H54 (cell line): ENCODE data around the gene MSX1.

Source experiments
- DNase-seq: peaks from one replicate; pipeline ENCODE4 v3.0.0; 2011; ENCODE audit warnings: low spot score, mixed read lengths; ENCODE audit not compliant: insufficient read length
- FAIRE-seq: peaks from 3 replicates; lab custom pipeline; 2011; peaks lifted over from hg19 to GRCh38; lab: Jason Lieb, UNC
- POLR2A ChIP-seq: IDR thresholded peaks from 2 replicates; pipeline ENCODE4 v1.6.1; 2011; ENCODE audit warnings: low read depth, mild to moderate bottlenecking, low read length

MSX1 gene

GRCh38 chr4:4831266-4831665 is 28.2 kb upstream of the MSX1 start:
- no peak for DNase-seq
- no peak for FAIRE-seq
- TF ChIP-seq POLR2A = no peak

DNA sequence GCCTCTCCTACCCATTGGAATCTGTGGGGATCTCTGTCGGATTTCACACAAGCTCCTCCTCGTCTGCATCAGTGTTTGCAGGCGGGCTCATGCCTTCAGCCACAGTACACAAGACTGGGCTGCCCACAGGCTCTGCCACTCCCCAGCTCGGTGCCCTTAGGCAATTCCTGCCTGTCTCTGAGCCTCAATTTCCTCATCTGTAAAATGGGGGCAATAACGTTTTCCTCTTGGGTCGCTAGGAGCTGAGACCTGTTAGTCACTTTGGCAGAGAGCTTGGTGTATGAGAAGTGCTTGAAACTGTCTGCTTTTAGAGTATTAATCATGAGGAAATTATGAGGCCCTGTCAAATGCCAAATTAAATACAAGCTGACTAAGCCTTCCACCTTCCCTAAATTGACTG is 27.6 kb upstream of the MSX1 start:
- no peak for DNase-seq
- no peak for TF ChIP-seq POLR2A
- no peak for FAIRE-seq

- FAIRE-seq = no peak
- TF ChIP-seq POLR2A = no peak
- DNase-seq = no peak
Observed at GRCh38 chr4:4836044-4836443, 23.4 kb upstream of the MSX1 start.

DNA sequence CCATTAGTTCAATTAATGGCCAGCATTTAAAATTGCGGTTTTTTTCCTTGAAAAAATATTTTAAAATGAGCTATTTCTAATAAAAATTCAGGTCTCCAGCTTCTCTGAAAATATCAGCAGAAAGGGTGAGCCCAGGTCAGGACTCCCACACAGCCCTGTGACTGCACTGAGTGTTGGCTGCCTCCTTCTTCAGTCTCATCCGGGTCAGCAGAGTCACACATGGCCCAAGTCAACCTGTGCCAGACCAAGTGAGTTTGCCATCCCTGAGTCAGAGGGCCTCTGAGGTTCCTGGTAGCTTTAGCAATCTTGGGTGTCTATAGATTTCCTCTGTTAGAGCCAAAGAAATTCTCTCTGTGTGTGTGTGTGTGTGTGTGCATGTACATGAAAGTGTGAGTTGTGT is 22.1 kb upstream of the MSX1 start:
- no peak for TF ChIP-seq POLR2A
- no peak for DNase-seq
- no peak for FAIRE-seq

GRCh38 chr4:4838051-4838935 is 21.2 kb upstream of the MSX1 start:
- TF ChIP-seq POLR2A = no peak
- FAIRE-seq = no peak
- DNase-seq = no peak

DNA sequence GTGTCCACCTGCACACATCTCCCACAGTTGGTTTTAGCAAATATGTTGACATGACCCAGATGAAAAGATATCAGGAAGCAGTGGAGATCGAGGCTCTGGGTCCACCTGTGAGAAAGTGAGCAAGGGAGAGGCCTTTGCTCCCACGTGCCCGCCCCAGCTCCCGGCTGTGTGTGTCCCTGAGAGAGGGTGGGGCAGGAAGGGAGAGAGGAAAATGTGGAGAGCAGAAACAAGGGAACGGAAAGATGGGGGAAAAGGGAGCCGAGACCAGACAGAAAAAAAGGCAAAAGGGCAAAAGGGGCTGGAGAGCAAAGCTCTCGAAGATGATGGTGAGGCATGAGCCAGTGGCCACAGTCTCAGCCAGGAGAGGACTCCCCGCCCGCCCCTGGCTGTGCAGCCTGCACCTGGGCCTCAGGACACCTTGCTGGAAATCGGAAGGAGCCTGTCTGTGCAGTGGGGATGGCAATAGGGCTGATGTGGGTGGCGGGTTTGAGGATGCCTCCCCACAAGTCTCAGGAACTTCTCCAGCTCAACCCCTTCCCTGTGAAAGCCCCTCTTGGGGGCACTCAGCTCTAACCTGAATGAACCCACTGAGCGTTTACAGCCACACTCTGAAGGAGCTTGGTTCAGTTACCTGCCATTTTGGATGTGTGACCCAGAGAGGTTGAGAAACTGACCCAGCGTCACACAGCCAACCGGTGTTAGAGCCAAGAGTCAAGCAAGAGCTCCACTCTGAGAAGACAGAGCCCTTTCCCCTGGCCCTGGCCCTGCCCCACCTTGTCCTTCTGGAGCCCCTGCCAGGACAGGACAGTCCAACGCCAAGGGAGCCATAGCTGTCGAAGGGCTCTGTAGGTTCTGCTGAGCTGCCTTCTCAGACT is 20.3 kb upstream of the MSX1 start:
- FAIRE-seq (no peak), DNase-seq (no peak)
- no peak for TF ChIP-seq POLR2A

DNA sequence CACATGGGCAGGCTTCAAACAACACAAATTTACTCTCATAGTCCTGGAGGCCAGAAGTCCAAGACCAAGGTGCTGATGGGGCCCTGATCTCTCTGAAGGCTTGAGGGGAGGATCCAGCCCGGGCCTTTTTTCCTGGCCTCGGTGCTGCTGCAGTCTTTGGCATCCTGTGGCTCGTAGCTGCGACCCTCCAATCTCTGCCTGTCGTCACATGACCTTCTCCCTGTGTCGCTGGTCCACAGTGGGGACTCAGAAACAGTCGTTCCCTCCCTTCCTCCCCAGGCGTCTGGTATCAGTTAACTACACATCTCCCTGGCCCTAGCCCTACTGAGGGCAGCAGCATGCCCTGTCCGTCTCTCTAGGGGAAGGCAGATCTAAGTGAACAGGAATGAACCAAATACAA is 19.1 kb upstream of the MSX1 start:
- no peak for DNase-seq
- no peak for FAIRE-seq

DNA sequence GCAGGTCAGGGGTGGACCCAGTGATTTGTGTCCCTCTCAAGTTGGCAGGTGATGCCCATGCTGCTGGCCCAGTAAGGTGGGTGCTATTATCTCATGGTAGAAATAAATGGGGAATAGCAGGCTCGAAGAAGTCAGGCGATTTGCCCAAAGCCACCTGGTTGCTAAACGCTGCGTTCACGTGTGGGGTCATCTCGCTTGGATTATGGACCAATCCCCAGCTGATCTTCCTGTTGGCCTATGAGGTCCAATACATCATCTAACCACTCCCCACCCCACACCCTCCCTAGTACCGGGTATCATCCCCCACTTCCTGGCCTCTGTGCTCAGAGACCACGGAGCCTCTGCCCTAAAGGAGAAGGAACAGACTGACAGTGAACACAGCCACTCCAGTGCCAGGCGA is 18.3 kb upstream of the MSX1 start:
- TF ChIP-seq POLR2A = no peak
- FAIRE-seq (no peak), DNase-seq (no peak)

More for the DNA sequence above, 19.1 kb upstream of the MSX1 start:
- no peak for TF ChIP-seq POLR2A

GRCh38 chr4:4842476-4843441 is 16.7 kb upstream of the MSX1 start:
- DNase-seq (no peak), FAIRE-seq (no peak)
- TF ChIP-seq POLR2A = no peak

- no peak for TF ChIP-seq POLR2A
- no peak for DNase-seq
- no peak for FAIRE-seq
Observed at GRCh38 chr4:4843635-4844291, 15.7 kb upstream of the MSX1 start.

GRCh38 chr4:4845027-4845426 is 14.4 kb upstream of the MSX1 start:
- TF ChIP-seq POLR2A = no peak
- DNase-seq (no peak), FAIRE-seq (no peak)

DNA sequence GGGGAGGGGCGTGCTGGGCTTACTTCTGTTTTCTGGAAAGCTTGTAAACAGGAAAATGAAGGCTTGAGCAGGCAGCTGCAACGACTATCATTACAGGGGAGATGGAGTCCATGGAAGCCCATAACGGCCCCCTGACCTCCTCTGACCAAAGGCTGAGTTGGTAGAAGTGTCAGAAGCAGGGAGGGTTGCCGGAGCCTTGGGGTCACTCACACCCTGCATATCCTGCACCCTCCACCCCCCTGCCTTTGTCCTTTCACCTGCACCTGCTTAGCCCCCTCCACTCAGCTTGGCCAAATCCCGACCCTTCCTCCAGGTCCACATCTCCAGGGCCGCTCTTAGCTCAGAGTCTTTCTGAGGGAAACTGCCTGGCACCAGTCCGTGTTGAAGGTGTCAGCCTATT is 12.5 kb upstream of the MSX1 start:
- no peak for DNase-seq
- FAIRE-seq = no peak
- TF ChIP-seq POLR2A = no peak

DNA sequence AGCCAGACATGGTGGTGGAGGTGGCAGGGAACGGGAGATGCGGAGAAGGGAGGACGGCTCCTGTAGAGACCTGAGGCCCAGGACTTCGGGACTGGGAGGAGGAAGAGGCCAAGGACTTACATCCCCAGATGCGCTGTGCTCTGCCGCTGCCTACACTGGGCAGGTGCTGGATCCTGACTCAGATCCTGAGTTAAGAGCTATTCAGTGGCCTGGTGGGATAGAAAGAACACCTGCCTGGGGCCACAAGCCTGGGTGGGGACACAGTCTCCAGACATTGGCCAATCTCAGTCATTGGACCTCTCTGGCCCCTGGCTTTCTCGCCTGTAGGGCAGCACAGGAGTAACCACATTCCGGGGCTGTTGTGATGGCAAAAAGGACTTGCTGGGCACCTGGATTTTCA is 10.9 kb upstream of the MSX1 start:
- FAIRE-seq (no peak), DNase-seq (no peak)

More for the DNA sequence above, 10.9 kb upstream of the MSX1 start:
- TF ChIP-seq POLR2A = no peak
